ENCODE measurements around the gene SCLT1.
A peak's percentile ranks its signal among the peaks of the same experiment; 100 is the strongest.

The SCLT1 gene

DNA sequence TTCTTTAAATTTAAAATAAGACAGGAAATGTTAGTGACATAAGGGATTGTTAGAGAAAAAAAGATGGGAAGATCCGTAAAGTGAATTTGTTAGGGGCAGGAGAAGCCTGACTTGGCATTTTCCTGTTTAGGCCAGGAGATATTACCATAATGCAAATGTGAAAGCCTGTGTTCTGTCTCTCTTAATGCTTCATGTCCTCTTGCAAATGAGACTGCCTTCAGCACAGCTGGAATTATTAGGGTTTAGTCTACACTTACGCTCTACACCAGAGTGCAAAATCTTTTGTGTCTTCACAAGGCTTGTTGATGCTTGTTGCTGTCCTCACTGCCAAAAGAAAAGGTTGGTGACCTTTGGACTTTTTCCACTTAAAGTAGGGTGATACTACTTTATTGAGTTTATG lies 227.1 kb downstream of the SCLT1 start:
- in situ Hi-C loops (cut with HindIII; ENCODE audit: low sequenced_read_pairs): no loop called here
- DNase-seq (ENCODE audit: low read depth, low spot score): no peak
- no peak overlapping the region for H3K4me3 ChIP-seq (ENCODE audit: low read depth, low read length)
- TF ChIP-seq, protein P1, sequence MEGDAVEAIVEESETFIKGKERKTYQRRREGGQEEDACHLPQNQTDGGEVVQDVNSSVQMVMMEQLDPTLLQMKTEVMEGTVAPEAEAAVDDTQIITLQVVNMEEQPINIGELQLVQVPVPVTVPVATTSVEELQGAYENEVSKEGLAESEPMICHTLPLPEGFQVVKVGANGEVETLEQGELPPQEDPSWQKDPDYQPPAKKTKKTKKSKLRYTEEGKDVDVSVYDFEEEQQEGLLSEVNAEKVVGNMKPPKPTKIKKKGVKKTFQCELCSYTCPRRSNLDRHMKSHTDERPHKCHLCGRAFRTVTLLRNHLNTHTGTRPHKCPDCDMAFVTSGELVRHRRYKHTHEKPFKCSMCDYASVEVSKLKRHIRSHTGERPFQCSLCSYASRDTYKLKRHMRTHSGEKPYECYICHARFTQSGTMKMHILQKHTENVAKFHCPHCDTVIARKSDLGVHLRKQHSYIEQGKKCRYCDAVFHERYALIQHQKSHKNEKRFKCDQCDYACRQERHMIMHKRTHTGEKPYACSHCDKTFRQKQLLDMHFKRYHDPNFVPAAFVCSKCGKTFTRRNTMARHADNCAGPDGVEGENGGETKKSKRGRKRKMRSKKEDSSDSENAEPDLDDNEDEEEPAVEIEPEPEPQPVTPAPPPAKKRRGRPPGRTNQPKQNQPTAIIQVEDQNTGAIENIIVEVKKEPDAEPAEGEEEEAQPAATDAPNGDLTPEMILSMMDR (IDR thresholded peaks at IDR 0.05; ENCODE audit: low read depth, low read length): no peak

DNA sequence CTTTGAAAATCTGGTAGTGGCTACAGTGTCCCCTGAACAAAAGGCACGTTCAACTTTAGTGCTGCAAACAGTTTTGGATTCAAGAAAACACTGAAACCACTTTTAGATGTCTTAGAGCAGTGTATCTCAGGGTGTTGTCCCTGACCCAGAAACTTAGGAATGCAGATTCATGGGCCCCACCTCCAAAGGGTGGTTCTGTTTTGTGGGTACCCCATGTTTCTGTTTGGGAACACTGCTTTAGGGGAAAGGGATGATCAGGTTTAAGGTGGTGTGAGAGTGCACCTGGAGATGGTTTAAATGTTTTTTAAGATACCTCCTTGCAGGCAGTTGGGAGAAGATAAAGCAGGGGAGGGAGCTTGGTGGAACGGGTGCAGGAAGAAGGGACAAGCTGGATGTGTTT lies 228.2 kb downstream of the SCLT1 start:
- DNase-seq (ENCODE audit: low read depth, low spot score): no peak
- no peak overlapping the region for H3K4me3 ChIP-seq (ENCODE audit: low read depth, low read length)
- in situ Hi-C loops (cut with HindIII; ENCODE audit: low sequenced_read_pairs): no loop called here
- TF ChIP-seq, protein P1 (IDR thresholded peaks at IDR 0.05; ENCODE audit: low read depth, low read length): no peak

DNA sequence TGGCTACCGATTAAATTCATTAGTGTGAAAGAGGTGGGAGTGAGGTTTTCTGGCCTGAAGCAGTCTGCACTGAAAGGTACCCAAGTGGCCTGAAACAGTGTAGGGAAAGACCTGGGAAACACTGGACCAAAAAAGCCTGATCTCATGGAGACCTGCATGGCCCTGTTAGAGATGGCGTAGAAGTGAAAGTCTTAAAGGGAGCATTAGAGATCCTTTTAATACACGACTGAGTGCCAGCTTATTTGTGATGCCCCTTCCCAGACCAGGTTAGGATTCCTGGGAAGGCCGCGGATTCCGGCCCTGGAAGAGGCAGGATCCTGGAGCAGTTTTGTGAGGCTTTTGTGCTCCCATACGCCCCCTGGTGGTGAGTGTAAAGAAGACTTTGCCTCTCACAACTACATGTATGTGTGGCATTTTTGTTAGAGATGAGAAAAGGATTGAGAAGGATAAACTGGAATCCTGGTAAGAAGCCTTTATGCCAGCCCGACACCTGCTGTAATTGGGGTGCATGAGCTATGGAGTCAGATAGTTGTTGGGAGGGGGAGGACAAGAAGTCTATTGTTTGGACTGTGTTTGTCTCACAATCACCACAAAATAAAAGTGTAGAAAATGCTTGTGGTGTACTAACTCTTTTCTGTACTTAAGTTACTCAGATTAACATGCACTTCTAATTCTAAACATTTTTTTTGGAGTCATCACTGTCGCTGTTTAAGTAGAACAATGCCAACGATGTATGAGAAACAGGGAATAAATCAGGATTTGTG lies 229.8 kb downstream of the SCLT1 start:
- TF ChIP-seq, protein P1 (IDR thresholded peaks at IDR 0.05; ENCODE audit: low read depth, low read length): peak; percentile 84
- DNase-seq (ENCODE audit: low read depth, low spot score): peak; percentile 76
- in situ Hi-C loops (cut with HindIII; ENCODE audit: low sequenced_read_pairs): no loop called here
- no peak overlapping the region for H3K4me3 ChIP-seq (ENCODE audit: low read depth, low read length)

DNA sequence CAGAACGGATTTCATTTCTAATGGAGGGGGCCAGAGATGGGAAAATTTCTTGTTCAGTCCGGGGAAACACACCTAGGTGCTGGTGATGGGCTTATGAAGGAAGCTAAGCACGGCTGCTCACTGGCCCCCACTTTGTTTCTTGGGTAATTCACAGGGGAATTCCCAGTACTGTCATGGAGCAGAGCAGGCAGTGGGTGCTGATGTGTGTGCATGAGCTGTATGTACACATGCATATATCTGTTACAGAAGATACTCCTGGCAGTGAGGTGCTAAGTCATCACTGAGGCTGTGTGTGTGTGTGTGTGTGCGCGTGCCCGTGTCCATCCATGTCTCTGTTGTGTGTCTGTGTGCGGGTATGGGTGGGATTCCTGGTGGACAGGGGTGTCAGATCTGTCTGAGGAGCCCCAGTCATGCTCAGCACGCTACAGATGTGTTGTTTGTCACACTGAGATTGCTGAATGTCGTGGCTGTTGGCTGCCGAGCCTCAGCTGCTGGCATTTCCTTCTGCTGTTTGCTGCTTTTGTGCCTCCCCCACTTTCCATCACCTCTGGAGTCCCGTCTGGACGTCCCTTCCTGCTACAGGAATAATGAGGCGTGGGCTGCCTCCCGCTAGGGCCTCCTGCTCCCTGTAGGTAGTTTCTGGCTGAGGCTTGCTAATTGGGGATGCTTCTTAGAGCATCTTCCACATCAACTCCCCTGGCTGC lies 230.6 kb downstream of the SCLT1 start:
- no peak for DNase-seq (ENCODE audit: low read depth, low spot score)
- in situ Hi-C loops (cut with HindIII; ENCODE audit: low sequenced_read_pairs): no loop called here
- TF ChIP-seq, protein P1 (IDR thresholded peaks at IDR 0.05; ENCODE audit: low read depth, low read length): no peak
- no peak overlapping the region for H3K4me3 ChIP-seq (ENCODE audit: low read depth, low read length)

DNA sequence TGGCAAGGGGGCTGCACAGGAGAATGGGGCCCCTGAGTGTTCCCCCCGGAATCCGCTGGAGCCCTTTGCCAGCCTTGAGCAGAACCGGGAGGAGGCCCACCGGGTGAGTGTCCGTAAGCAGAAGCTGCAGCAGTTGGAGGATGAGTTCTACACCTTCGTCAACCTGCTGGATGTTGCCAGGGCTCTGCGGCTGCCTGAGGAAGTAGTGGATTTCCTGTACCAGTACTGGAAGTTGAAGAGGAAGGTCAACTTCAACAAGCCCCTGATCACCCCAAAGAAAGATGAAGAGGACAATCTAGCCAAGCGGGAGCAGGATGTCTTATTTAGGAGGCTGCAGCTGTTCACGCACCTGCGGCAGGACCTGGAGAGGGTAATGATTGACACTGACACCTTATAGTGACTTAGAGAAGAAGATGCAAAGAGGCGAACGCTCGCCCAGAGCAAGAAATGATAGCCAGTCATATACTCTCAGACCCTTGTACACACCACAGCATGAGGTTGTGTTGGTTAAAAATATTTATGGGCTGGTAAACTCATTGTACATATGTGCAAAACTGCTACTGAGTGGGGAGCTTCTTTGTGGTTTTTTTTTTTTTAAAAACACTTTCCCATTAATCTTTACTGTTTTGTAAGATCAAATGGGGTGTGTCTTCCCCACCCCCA lies 231.4 kb downstream of the SCLT1 start:
- H3K4me3 ChIP-seq (ENCODE audit: low read depth, low read length): no peak overlapping the region
- DNase-seq (ENCODE audit: low read depth, low spot score): no peak
- in situ Hi-C loops (cut with HindIII; ENCODE audit: low sequenced_read_pairs): no loop called here
- TF ChIP-seq, protein P1 (IDR thresholded peaks at IDR 0.05; ENCODE audit: low read depth, low read length): no peak

DNA sequence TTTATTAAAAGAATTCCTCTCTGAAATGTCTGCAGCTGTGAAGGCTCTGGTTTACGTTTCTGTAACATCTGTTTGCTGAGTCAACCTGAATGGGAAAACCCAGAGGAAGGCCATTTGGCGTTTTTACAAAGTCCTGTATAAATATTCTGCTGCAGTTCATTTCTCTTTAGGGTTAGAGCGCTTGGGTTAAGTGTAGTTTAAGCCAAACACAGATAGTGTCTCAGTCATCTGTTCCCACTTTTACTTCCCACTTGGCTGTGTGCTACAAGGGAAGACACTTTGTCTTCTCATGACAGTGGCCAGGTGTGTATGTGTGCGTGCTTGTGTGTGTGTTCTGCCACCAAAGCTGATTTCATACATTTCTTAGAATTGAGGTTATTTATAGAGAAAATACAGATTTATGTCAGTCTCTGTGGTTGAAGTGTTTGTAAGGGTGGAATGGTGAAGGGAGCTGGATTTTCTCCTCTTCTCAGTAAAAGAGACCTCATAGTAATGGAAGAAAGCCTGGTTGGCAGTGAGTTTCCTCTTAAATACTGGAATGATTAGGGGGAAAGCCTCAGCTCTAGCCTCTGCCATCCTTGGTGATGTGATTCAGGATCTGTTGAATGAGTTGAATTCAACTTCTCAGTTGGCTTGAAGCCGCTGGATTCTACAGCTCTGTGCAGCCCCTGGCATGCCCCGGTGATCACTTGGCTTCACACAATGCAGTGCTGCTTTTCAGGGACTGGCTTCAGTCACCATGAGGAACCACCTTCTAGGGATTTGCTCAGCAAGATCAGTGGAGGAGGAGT lies 233.3 kb downstream of the SCLT1 start:
- TF ChIP-seq, protein P1 (IDR thresholded peaks at IDR 0.05; ENCODE audit: low read depth, low read length): no peak
- in situ Hi-C loops (cut with HindIII; ENCODE audit: low sequenced_read_pairs): no loop called here
- DNase-seq (ENCODE audit: low read depth, low spot score): peak; percentile 75
- H3K4me3 ChIP-seq (ENCODE audit: low read depth, low read length): no peak overlapping the region

Measured in astrocyte of the spinal cord (primary cell).